Fibroblast of skin of scalp (primary cell): ENCODE data around the gene FAM47A. TPM values are rescaled to one million over a fixed set of nuclear protein-coding genes. Genes with fewer than 3 reads are reported as not detected.

Source experiments
- DNase-seq: peaks from one replicate; pipeline ENCODE4 v3.0.0-alpha.2; 2013
- polyA plus RNA-seq, 2 experiments: library from polyadenylated mRNA; unstranded; fragments of 120-200 nt; gene quantifications; one replicate each; pipeline ENCODE4 v1.2.1, GENCODE V29; 2013; ENCODE audit not compliant: insufficient read length in 2 of 2

The FAM47A gene
- not detected for polyA plus RNA-seq (2013, experiment 1 of 2; ENCODE audit: insufficient read length)
- polyA plus RNA-seq (2013, experiment 2 of 2; ENCODE audit: insufficient read length), result not detected

- no peak for DNase-seq
Measured at GRCh38 chrX:34132028-34132427, at the start of gene FAM47A. Gene FAM47A, minus strand, starts transcription at chrX:34132314. Its CDS starts 36 bp downstream, at chrX:34132278.

GRCh38 chrX:34147345-34147744 lies 15.2 kb upstream of the FAM47A start:
- DNase-seq, result no peak

GRCh38 chrX:34146906-34147305 lies 14.8 kb upstream of the FAM47A start:
- DNase-seq, result no peak

- no peak for DNase-seq
Measured at GRCh38 chrX:34144246-34144645, 12.1 kb upstream of the FAM47A start.

GRCh38 chrX:34140816-34141215 lies 8.7 kb upstream of the FAM47A start:
- DNase-seq, result no peak

GRCh38 chrX:34130980-34131744 lies 952 bp downstream of the FAM47A start:
- DNase-seq, result no peak

GRCh38 chrX:34130501-34130900 lies 1.6 kb downstream of the FAM47A start:
- no peak for DNase-seq

GRCh38 chrX:34126011-34126410 lies 6.1 kb downstream of the FAM47A start:
- no peak for DNase-seq

- no peak for DNase-seq
Measured at GRCh38 chrX:34119122-34119521, 13.0 kb downstream of the FAM47A start.

GRCh38 chrX:34112459-34112858 lies 19.7 kb downstream of the FAM47A start:
- DNase-seq, result no peak
